ENCODE data around the gene GLS.
"Not testable (repeated sequence)": the region's sequence is repeated elsewhere in the genome, so short reads cannot be mapped to it uniquely, and the experiment has no call there.

The GLS gene

DNA sequence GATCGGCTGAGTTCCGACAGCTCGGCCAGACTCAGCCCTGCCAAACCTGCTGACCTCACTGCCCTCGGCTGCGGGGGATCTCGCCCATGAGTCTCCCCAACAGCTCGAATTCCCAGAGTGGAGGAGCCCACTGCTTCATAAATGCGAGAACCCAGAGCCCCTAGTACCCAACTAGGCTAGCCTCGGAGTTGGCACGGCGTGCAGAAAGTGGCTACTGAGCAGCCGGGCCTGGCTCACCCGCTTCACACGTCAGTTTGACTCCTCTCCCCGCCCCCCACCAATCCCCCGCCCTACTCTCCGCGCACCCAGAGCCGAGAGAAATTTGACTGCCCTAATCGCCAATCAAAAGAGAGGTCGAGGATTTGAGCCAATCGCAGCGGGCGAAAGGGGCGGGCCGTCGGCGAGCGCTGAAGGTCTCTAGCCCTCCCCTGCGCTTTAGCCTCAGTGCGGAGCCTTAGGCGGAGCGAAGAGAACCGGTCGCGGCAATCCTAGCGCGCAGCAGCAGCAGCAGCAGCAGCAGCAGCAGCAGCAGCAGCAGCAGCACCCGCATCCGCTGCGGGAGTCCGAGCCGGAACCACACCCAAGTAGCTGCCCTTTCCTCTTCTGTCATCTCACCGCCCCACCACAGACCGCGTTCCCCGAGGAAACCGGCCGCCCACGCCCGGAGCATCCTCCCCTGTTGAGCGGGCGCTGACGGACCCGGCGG, at the start of gene GLS:
TSS of gene GLS (plus strand) at position 444 of the 706 bp plus-strand sequence. CDS start 264 bp downstream, outside the sequence.
- in situ Hi-C loops (cut with HindIII; ENCODE audit: low sequenced_read_pairs): no loop called here

- in situ Hi-C loops (cut with HindIII; ENCODE audit: low sequenced_read_pairs): no loop called here
Observed at GRCh38 chr2:190831941-190832340, 48.7 kb upstream of the GLS start.

DNA sequence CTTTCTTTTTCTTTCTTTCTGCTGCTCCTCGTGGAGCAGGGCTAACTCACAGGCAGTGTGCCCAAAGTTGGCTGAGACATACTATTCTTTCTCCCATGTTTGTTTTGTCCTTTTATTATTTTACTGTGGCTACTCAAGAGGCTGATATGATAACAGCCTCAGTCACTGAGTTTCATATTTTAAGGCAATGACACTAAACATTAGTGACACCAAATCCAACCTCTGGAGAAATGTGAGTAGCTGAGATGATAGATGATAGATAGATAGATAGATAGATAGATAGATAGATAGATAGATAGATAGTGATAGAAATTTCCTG, 45.8 kb upstream of the GLS start:
- in situ Hi-C loops (cut with HindIII; ENCODE audit: low sequenced_read_pairs): no loop called here

- in situ Hi-C loops (cut with HindIII; ENCODE audit: low sequenced_read_pairs): no loop called here
Observed at GRCh38 chr2:190835303-190835930, 45.2 kb upstream of the GLS start.

DNA sequence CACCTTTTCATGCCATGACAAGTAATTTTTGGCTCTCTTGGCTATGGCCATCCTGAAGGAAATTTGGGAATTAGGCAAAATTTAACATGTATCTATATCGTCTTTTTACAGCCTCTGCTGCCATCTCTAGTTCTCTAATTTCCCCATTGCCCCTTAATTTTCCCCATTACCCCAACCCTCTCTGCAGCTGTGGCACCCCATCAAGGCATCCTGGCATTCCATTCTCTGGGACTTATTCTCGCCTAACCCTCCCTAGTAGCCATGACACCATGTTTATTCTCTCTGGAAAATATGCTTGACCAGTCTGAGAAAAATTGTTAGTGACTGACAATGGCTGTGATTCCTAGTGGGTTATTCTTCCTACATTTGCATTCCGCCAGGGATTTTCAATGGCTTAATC, 43.9 kb upstream of the GLS start:
- in situ Hi-C loops (cut with HindIII; ENCODE audit: low sequenced_read_pairs): no loop called here

GRCh38 chr2:190837420-190837819, 43.2 kb upstream of the GLS start:
- in situ Hi-C loops (cut with HindIII; ENCODE audit: low sequenced_read_pairs): no loop called here

GRCh38 chr2:190837952-190838361, 42.7 kb upstream of the GLS start:
- in situ Hi-C loops (cut with HindIII; ENCODE audit: low sequenced_read_pairs): no loop called here

DNA sequence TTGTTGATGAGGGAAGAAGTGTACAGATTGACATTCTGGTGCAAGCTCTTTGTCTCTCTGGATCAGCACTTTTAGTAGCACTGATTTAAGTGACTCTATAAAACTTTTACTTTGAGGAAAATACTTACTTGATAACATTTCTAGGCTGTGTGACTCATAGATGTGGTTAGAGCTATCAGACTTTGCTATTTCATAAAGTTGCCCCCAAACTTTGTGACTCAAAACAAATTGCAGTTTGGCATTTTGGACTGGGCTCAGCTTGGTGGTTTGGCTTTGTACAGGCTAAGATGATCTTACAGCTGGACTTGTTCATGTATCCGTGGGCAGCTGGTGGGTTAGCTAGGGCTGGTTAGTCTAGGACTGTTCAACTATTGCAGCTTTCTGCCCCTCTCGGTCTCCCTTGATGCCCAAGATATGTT, 42.1 kb upstream of the GLS start:
- in situ Hi-C loops (cut with HindIII; ENCODE audit: low sequenced_read_pairs): no loop called here

DNA sequence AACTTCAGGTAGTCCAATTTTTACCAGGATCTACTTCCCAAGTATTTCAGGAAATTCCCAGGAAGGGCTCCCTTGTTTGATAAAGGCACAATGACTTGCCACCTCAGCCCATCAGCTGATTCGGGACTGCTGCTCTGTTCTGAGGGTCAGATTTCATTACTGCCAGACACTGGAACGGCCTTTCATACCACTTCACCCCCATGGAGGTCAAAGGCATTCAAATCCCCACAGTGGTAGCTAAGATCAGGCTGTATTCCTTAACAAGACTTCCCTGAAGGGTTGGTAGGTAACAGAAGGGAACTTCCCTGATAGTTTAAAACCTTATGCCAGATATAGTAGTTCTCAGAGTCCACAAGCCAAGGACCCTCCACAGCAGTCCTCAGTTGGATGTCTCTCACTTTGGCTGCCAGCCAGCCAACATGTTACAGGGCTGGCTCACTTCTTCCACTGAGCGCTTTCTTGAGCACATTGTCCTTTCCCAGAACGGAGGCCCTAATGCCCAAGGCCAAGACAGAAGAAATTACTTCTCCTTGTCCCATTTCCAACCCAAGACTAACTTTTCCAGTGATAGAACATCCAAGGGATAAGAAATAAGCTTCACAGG, 40.0 kb upstream of the GLS start:
- in situ Hi-C loops (cut with HindIII; ENCODE audit: low sequenced_read_pairs): no loop called here

DNA sequence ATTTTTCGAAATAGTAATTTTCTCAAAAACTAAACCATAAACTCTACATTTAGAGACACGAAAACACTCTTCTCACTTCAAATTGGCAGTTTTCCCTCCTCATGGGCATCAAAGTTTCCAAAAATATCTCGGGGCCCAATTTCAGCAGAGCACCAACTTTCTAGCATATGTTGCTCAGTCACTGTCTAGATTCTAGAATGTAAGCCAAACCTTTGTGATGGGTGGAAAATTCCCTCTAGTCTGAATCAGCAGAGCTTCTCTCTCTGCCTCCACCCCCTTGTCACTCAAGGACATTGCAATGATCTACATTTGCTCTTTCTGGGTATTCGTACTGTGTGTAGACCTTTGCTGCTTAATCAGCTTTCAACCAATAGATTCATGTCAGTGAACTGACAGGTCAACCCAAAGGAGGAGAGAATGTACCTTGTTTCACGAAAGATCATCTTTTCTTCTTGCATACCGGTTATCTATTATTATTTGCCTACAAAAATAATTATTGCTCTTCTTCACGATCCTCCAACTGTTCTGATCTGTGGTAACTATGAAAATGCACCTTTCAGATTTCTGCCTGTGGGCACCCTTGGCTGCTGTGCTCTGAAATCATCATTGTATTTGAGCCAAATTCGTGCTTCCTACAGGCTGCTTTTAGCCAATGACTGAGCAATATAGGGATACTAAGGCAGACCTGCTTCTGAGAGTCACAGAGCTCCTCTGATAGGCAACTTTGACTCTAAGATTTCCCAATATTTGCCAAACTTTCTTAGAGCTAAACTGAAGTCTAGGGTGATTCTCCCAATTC, 38.7 kb upstream of the GLS start:
- in situ Hi-C loops (cut with HindIII; ENCODE audit: low sequenced_read_pairs): no loop called here

DNA sequence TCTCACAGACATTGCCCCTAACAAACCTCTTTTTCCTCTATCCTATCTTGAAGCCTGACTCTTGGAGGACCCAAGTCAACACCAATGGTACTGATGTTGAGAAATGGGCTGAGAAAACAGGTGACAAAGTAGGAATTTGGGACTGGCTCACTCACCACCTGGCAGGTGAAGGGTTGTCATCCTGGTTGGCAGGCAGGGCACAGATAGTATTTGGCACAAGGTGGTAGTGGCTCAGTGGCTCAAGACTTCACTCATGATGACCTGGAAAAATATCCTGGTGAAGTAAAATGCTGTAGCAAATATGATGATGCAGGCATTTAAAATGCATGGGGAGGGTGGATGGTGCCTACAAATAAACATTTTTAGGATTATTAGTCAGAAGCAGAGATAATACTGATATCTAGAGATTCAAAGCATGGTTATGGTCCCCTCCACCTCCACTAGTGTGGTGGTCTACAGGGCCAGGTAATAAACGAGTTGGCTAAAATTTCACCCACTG, 38.0 kb upstream of the GLS start:
- in situ Hi-C loops (cut with HindIII; ENCODE audit: low sequenced_read_pairs): no loop called here

- in situ Hi-C loops (cut with HindIII; ENCODE audit: low sequenced_read_pairs): no loop called here
Observed at GRCh38 chr2:190843890-190844699, 36.5 kb upstream of the GLS start.

DNA sequence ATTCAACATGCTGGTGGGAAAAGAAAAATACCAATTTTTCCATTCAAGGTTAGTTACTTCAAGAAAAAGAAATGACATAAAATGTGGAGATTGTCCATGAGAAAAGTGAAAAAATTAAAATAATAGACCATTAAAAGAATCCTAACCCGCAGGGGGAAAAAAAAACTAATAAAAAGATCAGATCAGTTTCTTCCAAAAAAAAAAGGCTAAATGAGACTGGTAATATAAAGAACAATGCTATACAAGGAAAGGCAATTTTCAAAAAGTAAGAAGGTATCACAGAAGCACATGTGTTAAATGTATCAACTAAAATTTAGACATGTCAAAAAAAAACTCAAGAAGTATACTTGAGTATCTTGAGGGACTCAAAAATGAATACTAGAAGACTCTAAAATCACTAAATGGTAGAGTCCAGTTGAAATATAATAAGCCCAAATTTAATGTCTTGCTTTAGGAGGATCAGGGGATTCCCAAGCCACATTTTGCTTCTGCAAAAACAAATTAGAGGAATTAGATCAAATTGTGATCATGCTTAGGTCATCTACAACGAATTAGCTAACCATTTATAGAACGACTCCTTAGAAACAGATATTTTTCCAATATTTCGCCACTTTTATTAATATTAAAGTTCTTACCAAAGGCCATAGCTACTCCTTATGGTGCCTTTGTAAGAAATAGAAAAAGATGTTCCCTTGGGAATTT, 35.8 kb upstream of the GLS start:
- in situ Hi-C loops (cut with HindIII; ENCODE audit: low sequenced_read_pairs): no loop called here

DNA sequence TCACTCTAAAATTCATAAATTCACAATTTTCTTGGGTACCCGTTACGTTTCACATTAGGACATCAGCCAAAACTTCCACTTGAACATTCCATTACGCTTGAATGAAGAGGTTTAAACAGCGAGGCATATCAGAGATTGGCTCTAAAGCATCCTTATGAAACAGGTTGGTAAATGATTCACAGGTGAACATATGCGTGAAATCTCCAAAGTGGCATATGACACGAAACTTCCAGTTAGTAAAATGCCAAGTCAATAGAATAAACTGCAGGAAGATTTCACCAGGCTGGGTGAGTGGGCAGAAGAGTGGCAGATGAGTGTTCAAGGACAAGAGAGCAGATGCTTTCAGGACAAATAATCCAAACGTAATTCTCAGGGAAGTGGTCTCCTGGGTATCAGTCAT, 33.9 kb upstream of the GLS start:
- in situ Hi-C loops (cut with HindIII; ENCODE audit: low sequenced_read_pairs): no loop called here

GRCh38 chr2:190847504-190848081, 33.0 kb upstream of the GLS start:
- in situ Hi-C loops (cut with HindIII; ENCODE audit: low sequenced_read_pairs): no loop called here

DNA sequence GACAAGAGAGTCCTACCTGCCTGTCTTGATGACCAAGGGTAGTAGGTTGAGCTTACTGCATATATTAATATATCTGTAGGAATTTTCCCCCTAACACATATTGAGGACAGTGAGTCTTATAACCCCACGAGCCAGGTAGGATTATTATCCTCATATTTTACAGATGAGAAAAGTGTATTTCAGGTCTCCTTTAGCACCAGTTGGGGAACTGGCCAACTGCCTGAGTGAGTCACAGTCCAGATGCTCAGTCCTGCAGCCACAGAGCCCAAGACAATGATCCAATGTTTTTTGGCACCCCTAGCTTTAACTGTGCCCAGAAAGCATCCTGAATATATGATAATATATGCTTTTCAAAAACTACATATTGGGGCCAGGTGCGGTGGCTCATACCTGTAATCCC, 30.8 kb upstream of the GLS start:
- in situ Hi-C loops (cut with HindIII; ENCODE audit: low sequenced_read_pairs): no loop called here

- in situ Hi-C loops (cut with HindIII; ENCODE audit: low sequenced_read_pairs): not testable (repeated sequence)
Observed at GRCh38 chr2:190853022-190853421, 27.6 kb upstream of the GLS start.

DNA sequence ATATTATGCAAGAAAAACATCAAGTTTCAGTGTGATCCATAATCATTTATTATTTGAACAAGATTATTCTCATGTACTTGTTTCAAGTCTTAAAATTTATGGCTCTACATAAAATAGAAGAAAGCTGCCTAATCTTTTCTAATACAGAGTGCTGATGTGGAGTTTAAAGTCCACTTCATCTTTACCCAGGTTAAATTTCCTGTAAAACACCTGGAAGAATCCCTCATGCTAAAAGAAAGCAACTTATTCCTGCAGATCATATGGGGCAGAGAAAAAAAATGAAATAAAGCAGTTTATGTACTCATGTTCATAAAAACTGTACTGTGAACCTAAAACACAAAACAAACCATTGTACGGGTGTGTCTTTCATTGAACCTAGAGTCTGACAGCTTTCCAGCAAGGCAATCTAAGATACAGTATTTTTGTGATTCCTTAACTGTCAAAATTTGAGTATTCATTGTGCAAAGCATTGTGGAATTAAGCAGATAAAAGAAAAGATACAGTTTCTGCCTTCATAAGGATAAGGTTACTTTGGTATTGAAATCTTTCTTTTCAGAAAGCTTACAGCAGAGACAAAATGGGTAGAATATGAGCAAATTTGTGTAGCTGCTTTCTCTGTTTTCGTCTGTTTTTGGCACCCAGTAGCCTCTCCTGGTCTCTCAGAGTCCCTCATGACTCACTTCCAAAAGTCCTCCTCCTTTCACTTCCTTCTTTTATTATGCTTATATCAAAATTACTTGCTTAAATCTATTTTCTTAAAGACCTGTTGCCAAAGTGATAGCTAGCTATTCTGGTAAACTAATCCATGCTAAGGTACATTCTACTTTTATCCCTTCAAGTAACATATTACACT, 26.9 kb upstream of the GLS start:
- in situ Hi-C loops (cut with HindIII; ENCODE audit: low sequenced_read_pairs): no loop called here

DNA sequence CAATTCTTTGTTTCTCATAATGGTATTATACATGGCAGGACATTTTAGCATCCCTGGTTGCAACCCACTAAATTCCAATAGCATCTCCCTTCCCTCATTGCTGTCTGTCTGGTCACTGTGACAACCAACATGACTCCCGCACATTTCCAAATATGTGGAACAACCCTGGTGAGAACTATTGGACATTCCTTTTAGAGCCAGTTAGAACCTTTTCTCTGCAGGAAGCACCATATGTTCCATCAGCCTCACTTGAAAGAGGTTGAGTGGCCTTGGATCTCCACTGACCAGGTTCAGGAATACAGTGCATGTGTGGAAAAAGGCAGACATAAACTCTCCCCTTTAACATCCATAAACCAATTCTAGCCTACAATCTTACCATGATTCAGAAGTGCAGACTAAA, 25.9 kb upstream of the GLS start:
- in situ Hi-C loops (cut with HindIII; ENCODE audit: low sequenced_read_pairs): no loop called here

All from DLD1 (cell line).